Thoracic aorta (tissue), 2 donors: ENCODE results near the gene ATAT1. TPM values are rescaled to one million over a fixed set of nuclear protein-coding genes. Genes with fewer than 3 reads are reported as not detected.

Experiments
- ATAC-seq: fragments of 150-250 bp; one replicate; pipeline ENCODE4 v1.8.0; 2017; ENCODE audit warnings: low read depth; ENCODE audit not compliant: insufficient number of reproducible peaks, low FRiP score
- DNase-seq: peaks from one replicate; pipeline ENCODE4 v3.0.0-alpha.2; 2020; ENCODE audit warnings: low spot score
- H3K27ac ChIP-seq, 2 donors: fragments of 200-600 bp; sonication (generic); 1 replicate in 1 of 2; 2 replicates in 1 of 2; pipeline ENCODE4 v1.5.1; 2016; ENCODE audit warnings: mild to moderate bottlenecking in 2 of 2, moderate library complexity in 2 of 2
- H3K27me3 ChIP-seq: fragments of 200-600 bp; sonication (generic); replicated peaks from 2 replicates; pipeline ENCODE4 v1.6.0; 2016; ENCODE audit warnings: mild to moderate bottlenecking; ENCODE audit not compliant: insufficient read depth
- H3K36me3 ChIP-seq: fragments of 200-600 bp; sonication (generic); one replicate; pipeline ENCODE4 v1.5.1; 2016
- H3K4me1 ChIP-seq, 2 donors: fragments of 200-600 bp; sonication (generic); 1 replicate in 1 of 2; 2 replicates in 1 of 2; pipeline versions ENCODE4 v1.5.1 to v1.6.0; 2016; ENCODE audit warnings: low read depth in 2 of 2, mild to moderate bottlenecking in 1 of 2; ENCODE audit not compliant: control insufficient read depth in 1 of 2
- H3K4me3 ChIP-seq: fragments of 200-600 bp; sonication (generic); 2 replicates; pipeline ENCODE4 v1.5.1; 2016; ENCODE audit warnings: mild to moderate bottlenecking
- H3K9me3 ChIP-seq: fragments of 200-600 bp; sonication (generic); 2 replicates; pipeline ENCODE4 v1.5.1; 2016
- CTCF ChIP-seq: fragments of 200-600 bp; sonication (generic); IDR thresholded peaks from one replicate; pipeline ENCODE4 v1.5.1; 2019; ENCODE audit warnings: antibody characterized with exemption
- total RNA-seq, 2 donors: library from RNA; depleted of rRNA; stranded (reverse); fragments of >200 nt; gene quantifications; one replicate each; pipeline versions ENCODE4 v1.1.0 to v1.2.3, GENCODE V29; 2016

ATAT1 gene
- total RNA-seq: 10 to 100 TPM in 1 of 2 donors, 1 to 10 TPM in 1; 4.1 to 12.2 TPM

DNA sequence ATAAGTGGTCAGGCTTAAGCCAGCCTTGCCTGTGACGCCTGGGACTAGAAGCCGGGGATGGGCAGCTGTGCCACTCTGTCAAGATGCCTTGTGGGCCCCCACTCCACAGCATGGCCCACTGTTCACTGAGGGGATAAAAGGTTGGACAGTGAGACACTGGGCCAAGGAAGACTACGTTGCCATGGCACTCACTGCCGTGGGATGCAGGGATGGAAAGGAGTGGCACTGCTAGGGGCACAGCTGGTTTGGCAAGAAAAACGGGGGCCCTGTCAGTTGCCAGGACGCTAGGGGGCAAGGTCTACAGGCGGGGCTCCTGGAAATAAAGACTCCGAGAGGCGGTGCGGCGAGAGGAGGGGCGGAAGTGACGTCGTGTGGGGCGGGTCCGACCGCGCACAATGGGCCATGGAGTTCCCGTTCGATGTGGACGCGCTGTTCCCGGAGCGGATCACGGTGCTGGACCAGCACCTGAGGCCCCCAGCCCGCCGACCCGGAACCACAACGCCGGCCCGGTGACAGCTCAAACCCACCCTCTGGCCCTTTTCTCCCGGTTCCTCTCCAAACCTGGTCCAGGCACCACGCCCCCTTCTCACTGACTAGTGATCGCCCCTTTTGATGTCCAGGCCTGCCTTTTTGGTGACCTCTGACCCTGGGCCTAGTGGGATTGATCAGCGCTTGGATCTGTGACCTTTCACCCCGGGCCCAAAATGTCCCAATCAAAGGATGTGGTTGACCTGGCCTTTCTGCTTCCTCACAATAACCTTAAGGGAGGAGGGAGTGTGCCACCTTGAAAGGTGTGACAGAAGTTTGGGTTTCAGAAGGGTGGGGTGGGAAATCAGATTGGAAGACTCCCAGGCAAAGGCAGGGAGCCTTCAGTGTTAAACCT, at the start of gene ATAT1:
Gene ATAT1 (plus strand): TSS at position 391 of the 883 bp plus-strand sequence.
- peaks cover 19% of the 10 kb centered on the region for H3K36me3 ChIP-seq
- ATAC-seq: peak; percentile 80

DNA sequence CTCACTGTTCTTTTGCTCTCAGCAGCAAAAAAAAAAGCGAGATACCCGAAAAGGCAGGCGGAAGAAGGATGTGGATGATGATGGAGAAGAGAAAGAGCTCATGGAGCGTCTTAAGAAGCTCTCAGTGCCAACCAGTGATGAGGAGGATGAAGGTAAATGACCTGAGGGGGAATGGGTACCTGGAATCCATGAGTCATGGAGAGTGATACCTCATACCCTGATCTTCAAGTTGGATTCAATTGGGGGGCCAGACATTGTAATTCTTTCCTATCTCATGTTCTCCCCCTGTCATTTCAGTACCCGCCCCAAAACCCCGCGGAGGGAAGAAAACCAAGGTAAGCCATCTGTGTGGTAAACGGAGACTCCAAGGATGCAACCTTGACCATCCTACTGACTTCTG, 48.6 kb upstream of the ATAT1 start:
- no peak for TF ChIP-seq CTCF
- Histone ChIP-seq H3K36me3 (peaks cover 51% of the 10 kb centered on the region), H3K9me3 (no peaks in the 10 kb centered on the region), H3K27ac (no peak overlapping the region), H3K4me1 (peaks cover 0 to 7% of the 10 kb centered on the region in 2 donors), H3K27me3 (no peaks in the 10 kb centered on the region), H3K4me3 (no peak overlapping the region)
- ATAC-seq: no peak
- DNase-seq: no peak

More for the DNA sequence above, at the start of gene ATAT1:
- Histone ChIP-seq H3K27ac (peak within 1 kb of the TSS; percentile 84 to 94), H3K27me3 (no peaks in the 10 kb centered on the region), H3K4me1 (peaks cover 3 to 16% of the 10 kb centered on the region in 2 donors), H3K4me3 (peak within 1 kb of the TSS; percentile 81), H3K9me3 (no peaks in the 10 kb centered on the region)
- DNase-seq: peak; percentile 65
- TF ChIP-seq CTCF: no peak

DNA sequence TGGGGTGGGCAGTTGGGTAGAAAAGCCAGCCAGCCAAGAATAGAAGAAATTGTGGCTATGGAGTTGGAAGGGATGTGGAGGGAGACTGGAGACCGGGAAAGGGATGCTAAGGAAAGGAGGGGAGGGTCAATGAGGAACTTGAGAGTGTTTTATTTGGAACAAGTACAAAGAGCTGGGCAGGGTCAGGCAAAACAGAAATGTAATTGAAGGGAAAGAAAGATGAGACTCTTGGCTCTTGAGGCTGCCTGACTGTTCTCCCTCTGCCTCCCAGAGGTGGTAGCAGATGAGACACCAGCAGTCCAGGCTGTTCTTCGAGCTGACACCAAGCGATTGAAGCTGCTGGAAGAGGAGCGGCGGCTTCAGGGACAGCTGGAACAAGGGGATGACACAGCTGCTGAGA, 42.8 kb upstream of the ATAT1 start:
- ATAC-seq (no peak), DNase-seq (no peak)
- H3K4me3 ChIP-seq: no peak overlapping the region
- no peaks in the 10 kb centered on the region for H3K9me3 ChIP-seq
- no peaks in the 10 kb centered on the region for H3K27me3 ChIP-seq
- H3K4me1 ChIP-seq: no peaks in the 10 kb centered on the region
- TF ChIP-seq CTCF: no peak
- peaks cover 80% of the 10 kb centered on the region for H3K36me3 ChIP-seq
- H3K27ac ChIP-seq: no peak overlapping the region

- Histone ChIP-seq H3K4me3 (no peak overlapping the region), H3K36me3 (peaks cover 55% of the 10 kb centered on the region), H3K9me3 (no peaks in the 10 kb centered on the region), H3K4me1 (no peaks in the 10 kb centered on the region), H3K27me3 (no peaks in the 10 kb centered on the region), H3K27ac (no peak overlapping the region)
- no peak for ATAC-seq
- DNase-seq: no peak
- TF ChIP-seq CTCF: no peak
These were observed 36.8 kb upstream of the ATAT1 start for GRCh38 chr6:30589754-30590358.

- Histone ChIP-seq H3K9me3 (no peaks in the 10 kb centered on the region), H3K4me3 (no peak overlapping the region), H3K27me3 (no peaks in the 10 kb centered on the region), H3K36me3 (peaks cover 49% of the 10 kb centered on the region), H3K27ac (no peak overlapping the region), H3K4me1 (no peaks in the 10 kb centered on the region)
- DNase-seq (no peak), ATAC-seq (no peak)
- TF ChIP-seq CTCF: no peak
These were observed 36.2 kb upstream of the ATAT1 start for GRCh38 chr6:30590509-30590908.
